Vagina (tissue), 2 donors: Measurements from ENCODE around the gene ACSF3. TPM values are rescaled to one million over a fixed set of nuclear protein-coding genes. Genes with fewer than 3 reads are reported as not detected.

ENCODE experiments used
- DNase-seq, 2 donors: peaks; one replicate each; pipeline ENCODE4 v3.0.0-alpha.2; 2017; ENCODE audit errors: extremely low spot score in 2 of 2
- H3K27ac ChIP-seq: fragments of 200-600 bp; sonication (generic); one replicate; pipeline ENCODE4 v1.5.1; 2019
- H3K27me3 ChIP-seq: fragments of 200-600 bp; sonication (generic); one replicate; pipeline ENCODE4 v1.5.1; 2019
- H3K36me3 ChIP-seq, 2 donors: fragments of 200-600 bp; sonication (generic); one replicate each; pipeline ENCODE4 v1.5.1; 2017 to 2019
- H3K4me1 ChIP-seq: fragments of 200-600 bp; sonication (generic); one replicate; pipeline ENCODE4 v1.5.1; 2019
- H3K4me3 ChIP-seq, 2 donors: fragments of 200-600 bp; sonication (generic); 1 replicate in 1 of 2; 2 replicates in 1 of 2; pipeline ENCODE4 v1.5.1; 2016 to 2019
- H3K9me3 ChIP-seq: fragments of 200-600 bp; sonication (generic); one replicate; pipeline ENCODE4 v1.5.1; 2019
- CTCF ChIP-seq, 3 experiments: fragments of 450-650 bp in 2 of 3; fragments of 200-600 bp in 1 of 3; sonication (generic) in 1 of 3; IDR thresholded peaks; one replicate each; pipeline ENCODE4 v1.5.1; 2017 to 2019; ENCODE audit warnings: antibody characterized with exemption in 3 of 3, mild to moderate bottlenecking in 2 of 3, moderate library complexity in 2 of 3
- POLR2A ChIP-seq, 2 donors: fragments of 450-650 bp; IDR thresholded peaks; one replicate each; pipeline ENCODE4 v1.6.1; 2017; ENCODE audit warnings: antibody characterized with exemption in 2 of 2, mild to moderate bottlenecking in 2 of 2, moderate library complexity in 2 of 2
- POLR2AphosphoS5 ChIP-seq, 2 donors: sonication (generic); formaldehyde crosslinking; IDR thresholded peaks; one replicate each; pipeline ENCODE4 v1.9.0; 2017; ENCODE audit warnings: antibody characterized with exemption in 2 of 2, mild to moderate bottlenecking in 2 of 2, low read depth in 1 of 2; ENCODE audit not compliant: insufficient read depth in 1 of 2
- intact Hi-C: fragments of 100-400 bp; cut with DNase I; formaldehyde crosslinking; loops from one replicate; pipeline ENCODE4 v1.15.1; 2023
- total RNA-seq: library from RNA; depleted of rRNA; stranded (reverse); fragments of >200 nt; gene quantifications from one replicate; pipeline ENCODE4 v1.2.3, GENCODE V29; 2016

The ACSF3 gene
- total RNA-seq, 1 donor from 2014 or later, result 23.3 TPM

- no peak for TF ChIP-seq POLR2A (IDR thresholded peaks at IDR 0.05)
- TF ChIP-seq POLR2AphosphoS5 (IDR thresholded peaks at IDR 0.05; ENCODE audit: insufficient read depth in 1 of 2, low read depth in 1 of 2), result no peak
- TF ChIP-seq CTCF (IDR thresholded peaks at IDR 0.05), result no peak
- DNase-seq, result no peak
- peak overlapping the region; percentile 25 for H3K4me3 ChIP-seq
- H3K27me3 ChIP-seq, result no peaks in the 10 kb centered on the region
- no peaks in the 10 kb centered on the region for H3K36me3 ChIP-seq
- intact Hi-C loops, result loop anchor here (5.0 kb wide), 1 partner anchor 223 kb away; no protein-coding TSS in a partner anchor
- H3K4me1 ChIP-seq, result peaks cover 26% of the 10 kb centered on the region
- no peaks in the 10 kb centered on the region for H3K9me3 ChIP-seq
- no peak overlapping the region for H3K27ac ChIP-seq
These were observed 76.9 kb downstream of the ACSF3 start for GRCh38 chr16:89170346-89171215.

GRCh38 chr16:89171216-89172170, 77.8 kb downstream of the ACSF3 start, which contains the start of gene CDH15:
CDH15 (plus strand) TSS chr16:89171748; CDS start chr16:89171832, 84 bp downstream.
- Histone ChIP-seq H3K4me1 (peaks cover 26% of the 10 kb centered on the region), H3K36me3 (no peaks in the 10 kb centered on the region), H3K9me3 (no peaks in the 10 kb centered on the region), H3K27ac (no peak within 1 kb of the TSS), H3K4me3 (peak within 1 kb of the TSS; percentile 25), H3K27me3 (no peaks in the 10 kb centered on the region)
- DNase-seq, result no peak
- TF ChIP-seq POLR2AphosphoS5 (IDR thresholded peaks at IDR 0.05; ENCODE audit: insufficient read depth in 1 of 2, low read depth in 1 of 2) (no peak), POLR2A (IDR thresholded peaks at IDR 0.05) (no peak), CTCF (IDR thresholded peaks at IDR 0.05) (no peak)
- intact Hi-C loops, result loop anchor here (5.0 kb wide), 1 partner anchor 224 kb away; no protein-coding TSS in a partner anchor

- intact Hi-C loops, result loop anchor here (5.0 kb wide), 1 partner anchor 225 kb away; no protein-coding TSS in a partner anchor
- Histone ChIP-seq H3K27me3 (no peaks in the 10 kb centered on the region), H3K36me3 (no peaks in the 10 kb centered on the region), H3K4me3 (no peak overlapping the region), H3K27ac (no peak overlapping the region), H3K4me1 (peaks cover 23% of the 10 kb centered on the region), H3K9me3 (no peaks in the 10 kb centered on the region)
- DNase-seq, result no peak
- TF ChIP-seq CTCF (IDR thresholded peaks at IDR 0.05) (no peak), POLR2A (IDR thresholded peaks at IDR 0.05) (no peak), POLR2AphosphoS5 (IDR thresholded peaks at IDR 0.05; ENCODE audit: insufficient read depth in 1 of 2, low read depth in 1 of 2) (no peak)
These were observed 78.5 kb downstream of the ACSF3 start for GRCh38 chr16:89172171-89172527.

GRCh38 chr16:89172528-89173173, 79.0 kb downstream of the ACSF3 start:
- H3K36me3 ChIP-seq, result no peaks in the 10 kb centered on the region
- peaks cover 18% of the 10 kb centered on the region for H3K4me1 ChIP-seq
- H3K4me3 ChIP-seq, result no peak overlapping the region
- no peaks in the 10 kb centered on the region for H3K9me3 ChIP-seq
- TF ChIP-seq POLR2A (IDR thresholded peaks at IDR 0.05) (no peak), POLR2AphosphoS5 (IDR thresholded peaks at IDR 0.05; ENCODE audit: insufficient read depth in 1 of 2, low read depth in 1 of 2) (no peak), CTCF (IDR thresholded peaks at IDR 0.05) (no peak)
- H3K27me3 ChIP-seq, result no peaks in the 10 kb centered on the region
- H3K27ac ChIP-seq, result no peak overlapping the region
- intact Hi-C loops, result loop anchor here (5.0 kb wide), 1 partner anchor 225 kb away; no protein-coding TSS in a partner anchor
- DNase-seq, result no peak
